A549 treated with AZD2906 at 1 μM for 4 hours (cell line): Measurements from ENCODE around the gene HECTD1. TPM values are rescaled to one million over a fixed set of nuclear protein-coding genes. Genes with fewer than 3 reads are reported as not detected.

ENCODE experiments used
- total RNA-seq: library from RNA; stranded (reverse); fragments of 200-300 nt; extraction: Qiagen RNA extraction; gene quantifications from 5 replicates; pipeline ENCODE4 v1.2.3, GENCODE V29; 2022

HECTD1 gene
- total RNA-seq, result 50.2 to 74.2 TPM (median 58.2 TPM) in 5 replicates

GRCh38 chr14:31207755-31208545, at the start of gene HECTD1:
Gene HECTD1 (minus strand): TSS chr14:31207793. CDS start chr14:31205936, 1,857 bp downstream.

Other genes with a start within 250 kb of the HECTD1 start
- 8.6 to 11.3 TPM (median 9.5 TPM) in 5 replicates for gene AP4S1, start 182.1 kb downstream of the HECTD1 start, total RNA-seq
- gene STRN3, start 181.4 kb downstream of the HECTD1 start, total RNA-seq, result 12.6 to 19.4 TPM (median 14.1 TPM) in 5 replicates
- 11.7 to 18.0 TPM (median 16.7 TPM) in 5 replicates for gene HEATR5A, start 212.8 kb upstream of the HECTD1 start, total RNA-seq
- 12.0 to 18.8 TPM (median 14.4 TPM) in 5 replicates for gene DTD2, start 249.7 kb upstream of the HECTD1 start, total RNA-seq